GM19239 (cell line): ENCODE data around the gene GRAMD1B.

Source experiments
- DNase-seq: peaks from one replicate; pipeline ENCODE4 v3.0.0; 2011; ENCODE audit warnings: low spot score; ENCODE audit not compliant: insufficient read length
- FAIRE-seq: peaks from 2 replicates; lab custom pipeline; 2011; peaks lifted over from hg19 to GRCh38; lab: Jason Lieb, UNC

Gene GRAMD1B

GRCh38 chr11:123470842-123471241 lies 40.8 kb downstream of the GRAMD1B start:
- FAIRE-seq (no peak), DNase-seq (no peak)

DNA sequence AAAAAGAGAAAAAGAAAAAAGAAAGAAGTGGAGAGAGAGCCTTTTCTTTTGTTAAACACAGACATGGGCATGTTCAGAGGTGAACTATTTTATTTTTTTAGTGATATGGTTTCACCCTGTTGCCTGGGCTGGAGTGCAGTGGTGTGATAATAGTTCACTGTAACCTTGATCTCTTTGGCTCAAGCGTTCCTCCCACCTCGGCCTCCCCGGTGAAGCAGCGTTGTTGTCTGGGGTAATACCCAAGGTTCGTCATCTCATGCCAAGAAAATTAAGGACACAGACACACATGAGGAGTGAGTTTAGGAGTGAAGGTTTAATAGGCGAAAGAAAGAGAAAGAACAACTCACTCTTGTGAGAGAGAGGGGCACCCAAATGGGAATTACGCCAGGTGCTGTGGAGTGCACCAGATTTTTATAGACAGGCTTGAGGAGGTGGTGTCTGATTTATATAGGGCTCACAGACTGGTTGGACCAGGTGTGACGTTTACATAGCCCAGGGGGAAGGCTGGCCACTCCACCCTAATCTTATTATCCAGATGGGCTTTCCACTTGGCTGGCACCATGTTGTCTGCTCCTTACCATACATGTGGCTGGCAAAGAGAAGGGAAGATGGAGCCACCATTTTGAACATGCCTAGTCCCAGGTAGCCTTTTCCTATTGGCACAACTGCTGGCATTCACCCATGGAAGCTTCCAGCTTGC lies 42.3 kb downstream of the GRAMD1B start:
- DNase-seq (no peak), FAIRE-seq (no peak)

GRCh38 chr11:123473941-123474677 lies 44.0 kb downstream of the GRAMD1B start:
- DNase-seq = no peak

GRCh38 chr11:123474994-123475393 lies 44.9 kb downstream of the GRAMD1B start:
- FAIRE-seq (no peak), DNase-seq (no peak)

More at GRCh38 chr11:123473941-123474677, 44.0 kb downstream of the GRAMD1B start:
- FAIRE-seq = no peak

DNA sequence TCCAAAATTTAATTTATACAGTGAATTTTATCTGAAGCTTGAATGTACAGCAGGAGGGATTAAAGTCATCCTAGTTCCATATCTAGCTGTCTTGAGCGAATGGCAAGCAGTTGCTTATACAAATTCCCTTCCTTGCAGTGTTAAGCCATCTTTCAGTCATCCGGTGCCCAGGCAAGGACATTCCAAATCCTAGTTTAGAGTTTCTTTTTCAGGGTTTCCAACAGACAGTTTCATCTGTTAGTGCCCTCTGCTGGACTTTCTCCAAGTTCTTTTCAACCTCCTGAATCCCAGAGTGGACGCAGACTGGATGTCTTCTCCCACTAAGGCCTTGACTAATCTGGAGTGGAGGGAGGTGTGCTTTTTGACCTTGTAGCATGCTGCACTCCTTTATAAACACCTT lies 45.4 kb downstream of the GRAMD1B start:
- DNase-seq = no peak
- FAIRE-seq = no peak

DNA sequence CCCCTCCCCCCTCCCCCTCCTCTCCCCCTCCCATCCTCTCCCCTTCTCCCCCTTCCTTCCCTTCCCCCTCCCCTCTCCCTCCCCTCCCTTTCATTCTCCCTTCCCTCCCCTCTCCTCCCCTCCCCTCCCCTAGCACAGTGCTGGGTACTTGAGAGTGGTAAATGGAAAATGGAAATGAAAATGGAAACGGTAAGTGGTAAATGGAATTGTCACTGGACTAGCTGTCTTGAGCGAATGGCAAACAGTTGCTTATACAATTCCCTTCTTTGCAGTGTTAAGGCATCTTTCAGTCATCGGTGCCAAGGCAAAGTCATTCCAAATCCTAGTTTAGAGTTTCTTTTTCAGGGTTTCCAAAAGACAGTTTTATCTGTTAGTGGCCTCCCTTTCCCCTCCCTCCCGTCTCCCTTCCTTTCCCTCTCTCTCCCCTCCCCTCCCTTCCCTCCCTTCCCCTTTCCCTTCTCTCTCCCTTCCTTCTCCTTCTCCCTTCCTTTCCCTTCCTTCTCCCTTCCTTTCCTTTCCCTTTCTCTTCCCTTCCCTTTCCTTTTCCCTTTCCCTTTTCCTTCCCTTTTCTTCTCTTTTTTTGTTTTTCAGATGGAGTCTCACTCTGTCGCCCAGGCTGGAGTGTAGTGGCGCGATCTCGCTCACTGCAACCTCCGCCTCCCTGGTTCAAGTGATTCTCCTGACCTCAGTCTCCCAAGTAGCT lies 47.3 kb downstream of the GRAMD1B start:
- FAIRE-seq = no peak
- DNase-seq = no peak

- FAIRE-seq = peak; percentile 95
- DNase-seq = no peak
These were observed 48.4 kb downstream of the GRAMD1B start for GRCh38 chr11:123478352-123478987.

- FAIRE-seq = peak; percentile 85
These were observed 49.2 kb downstream of the GRAMD1B start for GRCh38 chr11:123479048-123479837.

DNA sequence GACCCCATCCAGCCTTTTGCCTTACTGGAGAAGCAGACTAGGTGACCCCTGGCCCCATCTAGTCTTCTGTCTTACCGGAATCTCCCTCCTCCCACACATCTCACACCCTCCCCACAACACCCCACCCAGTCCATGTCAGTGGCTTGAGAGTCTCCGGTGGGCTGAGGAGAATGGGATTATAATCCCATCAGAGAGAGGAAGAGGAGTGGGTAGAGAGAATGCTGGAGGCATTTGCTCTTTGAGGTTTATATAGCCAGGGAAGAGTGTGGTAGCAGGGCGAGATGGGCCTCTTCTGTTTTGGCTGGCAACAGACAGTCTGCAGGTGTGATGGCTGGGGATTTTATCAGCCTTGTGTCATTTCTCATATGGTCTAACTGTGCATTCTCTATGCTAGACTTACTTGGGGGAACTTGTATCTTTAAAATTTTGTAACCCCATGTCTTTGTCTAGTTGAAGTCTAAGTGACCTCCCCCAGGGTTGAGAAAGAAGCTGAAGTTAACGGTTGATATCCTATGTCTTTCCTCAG lies 50.3 kb downstream of the GRAMD1B start:
- FAIRE-seq (peak; percentile 73), DNase-seq (no peak)

More at GRCh38 chr11:123479048-123479837, 49.2 kb downstream of the GRAMD1B start:
- peak; percentile 36 for DNase-seq

DNA sequence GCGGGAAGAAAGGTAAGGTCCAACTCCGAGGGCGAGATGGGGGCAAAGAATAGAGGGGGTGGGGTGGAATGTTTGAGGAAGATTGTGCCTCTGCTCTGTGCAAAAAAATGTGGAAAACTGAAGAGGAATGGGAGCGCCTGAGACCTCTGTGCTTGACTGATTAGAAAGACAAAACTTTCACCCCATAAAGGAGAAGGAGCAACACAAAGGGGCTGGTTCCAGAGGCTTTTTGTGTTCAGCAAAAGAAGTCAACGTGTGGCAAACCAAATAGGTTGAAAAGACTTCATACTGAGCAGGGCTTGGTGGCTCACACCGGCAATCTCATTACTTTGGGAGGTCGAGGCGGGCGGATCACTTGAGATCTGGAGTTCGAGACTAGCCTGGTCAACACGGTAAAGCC lies 50.8 kb downstream of the GRAMD1B start:
- FAIRE-seq = no peak
- no peak for DNase-seq

DNA sequence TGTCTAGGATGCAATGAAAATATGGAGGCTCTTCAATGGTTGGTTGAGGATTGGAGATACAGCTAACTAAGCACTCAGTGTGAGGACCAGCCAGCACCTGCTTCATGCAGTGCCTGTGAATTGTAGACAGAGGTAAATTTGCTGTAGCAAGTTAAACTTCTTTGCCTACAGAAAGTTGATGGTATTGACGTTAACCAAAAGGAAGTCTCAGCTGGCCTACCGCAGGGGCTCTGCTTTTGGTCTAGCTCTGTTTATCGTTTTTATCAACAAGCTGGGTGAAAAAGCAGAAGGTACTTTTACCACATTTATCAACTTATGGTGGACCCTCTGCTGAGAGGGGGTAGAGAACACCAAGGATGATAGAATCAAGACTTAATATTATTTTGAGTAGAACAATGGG lies 51.6 kb downstream of the GRAMD1B start:
- FAIRE-seq (no peak), DNase-seq (no peak)

- DNase-seq = no peak
- FAIRE-seq = no peak
These were observed 52.1 kb downstream of the GRAMD1B start for GRCh38 chr11:123482218-123482617.

DNA sequence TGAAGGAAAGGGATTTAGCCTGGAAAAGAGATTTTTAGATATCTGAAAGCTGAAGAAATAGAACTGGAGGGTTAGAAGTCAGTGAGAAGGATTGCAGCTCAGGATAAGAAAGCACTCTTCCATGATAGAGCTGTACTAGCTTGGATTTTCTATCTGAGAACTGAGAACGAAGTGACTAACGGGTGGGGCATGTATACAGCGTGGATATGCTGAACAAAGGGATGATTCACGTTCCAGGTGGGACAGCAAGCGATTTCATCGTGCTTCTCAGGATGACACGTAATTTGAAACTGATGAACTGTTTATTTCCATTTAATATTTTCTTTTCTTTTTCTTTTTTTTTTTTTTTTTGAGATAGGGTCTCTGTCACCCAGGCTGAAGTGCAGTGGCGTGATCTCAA lies 53.0 kb downstream of the GRAMD1B start:
- no peak for FAIRE-seq
- no peak for DNase-seq

DNA sequence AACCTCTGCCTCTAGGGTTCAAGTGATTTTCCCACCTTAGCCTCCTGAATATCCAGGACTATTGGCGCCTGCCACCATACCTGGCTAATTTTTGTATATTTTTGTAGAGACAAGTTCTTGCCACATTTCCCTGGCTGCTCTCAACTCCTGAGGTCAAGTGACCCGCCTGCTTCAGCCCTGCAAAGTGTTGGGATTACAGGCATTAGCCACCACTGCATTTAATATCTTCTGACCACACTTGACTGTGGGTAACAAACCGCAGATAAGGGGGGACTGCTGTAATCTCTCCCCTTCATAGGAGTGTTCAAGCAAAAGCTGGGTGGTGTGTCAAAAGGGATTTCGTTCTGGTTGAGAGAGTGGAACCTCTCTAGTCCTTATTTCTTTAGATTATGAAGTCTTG lies 53.4 kb downstream of the GRAMD1B start:
- DNase-seq (no peak), FAIRE-seq (no peak)

- FAIRE-seq = no peak
- DNase-seq = no peak
These were observed 54.4 kb downstream of the GRAMD1B start for GRCh38 chr11:123484448-123484847.

DNA sequence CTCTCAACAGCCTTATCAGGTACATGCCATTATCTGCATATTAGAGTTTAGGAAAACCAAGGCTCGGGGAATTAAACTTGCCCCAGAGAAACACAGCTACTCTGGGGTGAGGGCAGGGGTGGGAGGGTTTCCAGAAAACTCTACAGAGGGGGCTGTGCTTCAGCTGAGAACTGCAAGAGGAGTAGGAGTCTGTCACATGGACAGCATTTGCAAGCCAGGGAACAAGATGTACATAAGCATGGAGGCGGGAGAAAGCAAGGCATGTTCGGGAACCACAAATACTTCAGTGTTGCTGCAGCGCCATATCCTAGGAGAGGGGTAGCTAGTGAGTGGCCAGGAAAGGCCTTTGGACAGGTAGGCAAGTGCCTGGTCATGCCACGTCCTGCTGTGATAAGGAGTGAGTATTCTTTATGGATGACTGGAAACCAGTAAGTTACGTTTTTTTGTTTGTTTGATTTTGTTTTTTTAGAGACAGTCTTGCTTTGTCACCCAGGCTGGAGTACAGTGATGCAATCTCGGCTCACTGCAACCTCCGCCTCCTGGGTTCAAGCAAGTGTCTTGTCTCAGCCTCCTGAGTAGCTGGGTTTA lies 57.2 kb downstream of the GRAMD1B start:
- DNase-seq = no peak
- no peak for FAIRE-seq

- FAIRE-seq (no peak), DNase-seq (no peak)
These were observed 60.5 kb downstream of the GRAMD1B start for GRCh38 chr11:123490527-123490926.

DNA sequence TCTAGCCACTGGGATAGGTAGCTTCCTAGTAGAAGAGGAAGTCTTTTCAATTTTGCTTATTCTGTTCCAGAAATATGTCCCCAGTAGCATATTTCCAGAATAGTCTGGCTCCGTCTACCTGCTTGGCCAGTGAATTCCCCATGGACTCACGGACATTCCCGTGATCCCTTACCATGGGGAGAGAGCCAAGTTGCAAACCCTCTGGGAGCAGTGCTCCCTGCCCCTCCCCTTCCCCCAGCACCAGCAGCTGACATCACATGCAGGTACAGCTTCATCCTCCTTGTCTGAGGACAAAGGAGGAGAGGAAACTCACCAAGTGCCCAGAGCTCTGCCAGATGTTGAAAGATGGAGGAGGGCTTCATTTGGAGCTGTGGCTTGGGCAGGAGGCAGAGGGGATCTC lies 61.2 kb downstream of the GRAMD1B start:
- FAIRE-seq = no peak
- no peak for DNase-seq

- no peak for FAIRE-seq
- DNase-seq = no peak
These were observed 63.4 kb downstream of the GRAMD1B start for GRCh38 chr11:123493349-123494063.
